Left renal pelvis (tissue), 4 donors: Measurements from ENCODE around the gene HS1BP3. TPM values are rescaled to one million over a fixed set of nuclear protein-coding genes. Genes with fewer than 3 reads are reported as not detected.
A peak's percentile ranks its signal among the peaks of the same experiment; 100 is the strongest.

Source experiments
- DNase-seq, 4 donors: peaks; one replicate each; pipeline ENCODE4 v3.0.0-alpha.2; 2013; ENCODE audit warnings: low read depth in 4 of 4, low spot score in 3 of 4
- polyA plus RNA-seq, 4 donors: library from polyadenylated mRNA; unstranded; fragments of 120-200 nt; gene quantifications; one replicate each; pipeline ENCODE4 v1.2.1, GENCODE V29; 2013; ENCODE audit not compliant: insufficient read length in 4 of 4

The HS1BP3 gene
- polyA plus RNA-seq, 4 donors: 9.1 to 20.0 (median 16.8) TPM

- DNase-seq: no peak
Observed at GRCh38 chr2:20620696-20621365, 30.1 kb downstream of the HS1BP3 start.

GRCh38 chr2:20620271-20620681 lies 30.6 kb downstream of the HS1BP3 start:
- DNase-seq: no peak

GRCh38 chr2:20619624-20620024 lies 31.3 kb downstream of the HS1BP3 start:
- DNase-seq: no peak

- no peak for DNase-seq
Observed at GRCh38 chr2:20618886-20619521, 31.9 kb downstream of the HS1BP3 start.

GRCh38 chr2:20618468-20618885 lies 32.4 kb downstream of the HS1BP3 start:
- no peak for DNase-seq

- DNase-seq: peak; percentile 68 to 84 (median 74)
Observed at GRCh38 chr2:20617892-20618467, 32.9 kb downstream of the HS1BP3 start.

GRCh38 chr2:20617081-20617575 lies 33.8 kb downstream of the HS1BP3 start:
- DNase-seq: peak in 1 of 4 donors; percentile 60

- DNase-seq: no peak
Observed at GRCh38 chr2:20616341-20616871, 34.5 kb downstream of the HS1BP3 start.

- DNase-seq: no peak
Observed at GRCh38 chr2:20615466-20616241, 35.2 kb downstream of the HS1BP3 start.

- DNase-seq: no peak
Observed at GRCh38 chr2:20615068-20615465, 35.8 kb downstream of the HS1BP3 start.

GRCh38 chr2:20614201-20615067 lies 36.5 kb downstream of the HS1BP3 start:
- no peak for DNase-seq

GRCh38 chr2:20612925-20613916 lies 37.7 kb downstream of the HS1BP3 start:
- DNase-seq: no peak

GRCh38 chr2:20611844-20612356 lies 39.0 kb downstream of the HS1BP3 start:
- DNase-seq: no peak

- DNase-seq: peak; percentile 68 to 86 (median 79)
Observed at GRCh38 chr2:20611077-20611843, 39.6 kb downstream of the HS1BP3 start.

GRCh38 chr2:20609995-20610357 lies 40.9 kb downstream of the HS1BP3 start:
- DNase-seq: no peak

GRCh38 chr2:20609349-20609994 lies 41.4 kb downstream of the HS1BP3 start:
- DNase-seq: no peak

- DNase-seq: no peak
Observed at GRCh38 chr2:20608666-20609348, 42.1 kb downstream of the HS1BP3 start.
